HEK293T (cell line): ENCODE measurements around the gene SGO2.

Experiments used
- CTCF ChIA-PET: fragments of 350-600 bp; formaldehyde crosslinking; extraction: SDS; loops from one replicate; lab custom pipeline; 2021; ENCODE audit warnings: antibody characterized with exemption, inconsistent platforms; lab: Yijun Ruan, JAX
- POLR2A ChIA-PET: fragments of 350-600 bp; formaldehyde crosslinking; extraction: SDS; loops from one replicate; lab custom pipeline; 2020; ENCODE audit warnings: antibody characterized with exemption, inconsistent platforms; lab: Yijun Ruan, JAX
- DNase-seq: peaks from one replicate; pipeline ENCODE4 v3.0.0; 2012; ENCODE audit warnings: mixed read lengths; ENCODE audit errors: extremely low spot score
- ARNT ChIP-seq: fragments of 450-650 bp; IDR thresholded peaks from 2 replicates; pipeline ENCODE4 v1.6.1; 2017; ENCODE audit warnings: mild to moderate bottlenecking
- BHLHE40 ChIP-seq: fragments of 450-650 bp; IDR thresholded peaks from 2 replicates; pipeline ENCODE4 v1.6.1; 2016; ENCODE audit warnings: mild to moderate bottlenecking, moderate library complexity, borderline replicate concordance
- CTBP1 ChIP-seq: fragments of 450-650 bp; IDR thresholded peaks from 2 replicates; pipeline ENCODE4 v1.6.1; 2016; ENCODE audit warnings: borderline replicate concordance
- ELF4 ChIP-seq: fragments of 450-650 bp; IDR thresholded peaks from 2 replicates; pipeline ENCODE4 v1.6.1; 2017; ENCODE audit warnings: antibody characterized with exemption
- FOXA1 ChIP-seq: fragments of 450-650 bp; IDR thresholded peaks from 2 replicates; pipeline ENCODE4 v1.6.1; 2016; ENCODE audit warnings: mild to moderate bottlenecking
- FOXK2 ChIP-seq: fragments of 450-650 bp; IDR thresholded peaks from 2 replicates; pipeline ENCODE4 v1.6.1; 2016; ENCODE audit warnings: mild to moderate bottlenecking
- FOXM1 ChIP-seq: fragments of 450-650 bp; IDR thresholded peaks from 2 replicates; pipeline ENCODE4 v1.6.1; 2017; ENCODE audit warnings: mild to moderate bottlenecking, borderline replicate concordance
- HDGF ChIP-seq: fragments of 450-650 bp; IDR thresholded peaks from 2 replicates; pipeline ENCODE4 v1.6.1; 2017; ENCODE audit warnings: antibody characterized with exemption, borderline replicate concordance
- L3MBTL2 ChIP-seq: fragments of 450-650 bp; conservative IDR thresholded peaks from 2 replicates; pipeline ENCODE4 v1.6.1; 2016; ENCODE audit warnings: mild to moderate bottlenecking
- LEF1 ChIP-seq: fragments of 450-650 bp; IDR thresholded peaks from 2 replicates; pipeline ENCODE4 v1.6.1; 2017; ENCODE audit warnings: mild to moderate bottlenecking, borderline replicate concordance
- NFRKB ChIP-seq: fragments of 450-650 bp; IDR thresholded peaks from 2 replicates; pipeline ENCODE4 v1.6.1; 2016; ENCODE audit warnings: mild to moderate bottlenecking, moderate library complexity
- PKNOX1 ChIP-seq: fragments of 450-650 bp; IDR thresholded peaks from 2 replicates; pipeline ENCODE4 v1.6.1; 2016
- SP1 ChIP-seq: fragments of 450-650 bp; IDR thresholded peaks from 2 replicates; pipeline ENCODE4 v1.6.1; 2017
- SUZ12 ChIP-seq: fragments of 450-650 bp; IDR thresholded peaks from 2 replicates; pipeline ENCODE4 v1.6.1; 2016; ENCODE audit warnings: mild to moderate bottlenecking
- TARDBP ChIP-seq: fragments of 450-650 bp; IDR thresholded peaks from 2 replicates; pipeline ENCODE4 v1.6.1; 2016
- ZNF384 ChIP-seq: fragments of 450-650 bp; IDR thresholded peaks from 2 replicates; pipeline ENCODE4 v1.6.1; 2016

SGO2 gene

GRCh38 chr2:200525882-200526651, at the start of gene SGO2:
SGO2 (plus strand) TSS chr2:200526207; CDS start chr2:200532976, 6,769 bp downstream.
- ChIA-PET CTCF (interaction anchor here (0.7 to 1.0 kb wide), 2 partner anchors 54 to 82 kb away, joined by 3 read pairs; no protein-coding TSS in a partner anchor), POLR2A (interaction anchor here (1.0 to 1.8 kb wide), 3 partner anchors 10 to 99 kb away, joined by 3 to 6 read pairs (median 4); partner anchors contain the start of gene KCTD18)
- TF ChIP-seq HDGF (no peak), NFRKB (no peak), FOXA1 (no peak), FOXK2 (no peak), CTBP1 (no peak), L3MBTL2 (peak; percentile 80), SUZ12 (no peak), FOXM1 (peak; percentile 94), ZNF384 (no peak), SP1 (no peak), BHLHE40 (no peak), TARDBP (no peak), ARNT (no peak), PKNOX1 (peak; percentile 74), LEF1 (no peak), ELF4 (peak; percentile 62)
- peak; percentile 96 for DNase-seq

- DNase-seq: no peak
- POLR2A ChIA-PET: no interaction called here
- CTCF ChIA-PET: no interaction called here
- no peak for TF ChIP-seq BHLHE40
- TF ChIP-seq ARNT: no peak
- TF ChIP-seq ELF4: no peak
- no peak for TF ChIP-seq PKNOX1
- TF ChIP-seq NFRKB: no peak
- TF ChIP-seq SP1: no peak
- no peak for TF ChIP-seq TARDBP
- TF ChIP-seq SUZ12: no peak
Measured at GRCh38 chr2:200476836-200477235, 49.2 kb upstream of the SGO2 start.

- no peak for DNase-seq
- CTCF ChIA-PET: no interaction called here
- POLR2A ChIA-PET: no interaction called here
- no peak for TF ChIP-seq HDGF
- TF ChIP-seq ARNT: no peak
Measured at GRCh38 chr2:200477667-200478131, 48.3 kb upstream of the SGO2 start.

- CTCF ChIA-PET: interaction anchor here (1.1 kb wide), 1 partner anchor 500 kb away, joined by 3 read pairs; no protein-coding TSS in a partner anchor
- POLR2A ChIA-PET: no interaction called here
- no peak for DNase-seq
- TF ChIP-seq L3MBTL2: no peak
- TF ChIP-seq PKNOX1: no peak
- TF ChIP-seq ARNT: no peak
- no peak for TF ChIP-seq CTBP1
- no peak for TF ChIP-seq HDGF
- TF ChIP-seq ZNF384: no peak
- TF ChIP-seq LEF1: no peak
- no peak for TF ChIP-seq FOXA1
- TF ChIP-seq BHLHE40: no peak
- no peak for TF ChIP-seq SP1
- no peak for TF ChIP-seq NFRKB
Measured at GRCh38 chr2:200479692-200480265, 46.2 kb upstream of the SGO2 start.

GRCh38 chr2:200482194-200482593, 43.8 kb upstream of the SGO2 start:
- TF ChIP-seq NFRKB: no peak
- TF ChIP-seq FOXA1: no peak
- TF ChIP-seq TARDBP: no peak
- TF ChIP-seq ARNT: no peak
- no peak for TF ChIP-seq ELF4
- no peak for TF ChIP-seq L3MBTL2
- TF ChIP-seq ZNF384: no peak
- TF ChIP-seq SUZ12: no peak
- no peak for TF ChIP-seq FOXK2
- TF ChIP-seq PKNOX1: no peak
- no peak for TF ChIP-seq HDGF
- TF ChIP-seq FOXM1: no peak
- ChIA-PET POLR2A (no interaction called here), CTCF (interaction anchor here (0.7 to 2.5 kb wide), 9 partner anchors 10 to 509 kb away, joined by 3 to 11 read pairs (median 4); no protein-coding TSS in a partner anchor)
- no peak for DNase-seq
